Muscle layer of colon (tissue), 2 donors: Measurements from ENCODE around the gene NRG2.

Experiments
- H3K27ac ChIP-seq: one replicate; pipeline ENCODE4 v1.7.0; 2013; ENCODE audit warnings: low read depth, mild to moderate bottlenecking, low read length, moderate library complexity
- H3K27me3 ChIP-seq, 2 donors: one replicate each; pipeline ENCODE4 v1.7.0; 2013; ENCODE audit warnings: low read length in 2 of 2, mild to moderate bottlenecking in 2 of 2; ENCODE audit not compliant: insufficient read depth in 2 of 2, control insufficient read depth in 1 of 2
- H3K36me3 ChIP-seq: one replicate; pipeline ENCODE4 v1.7.0; 2013; ENCODE audit warnings: mild to moderate bottlenecking, low read length; ENCODE audit not compliant: insufficient read depth
- H3K4me1 ChIP-seq: one replicate; pipeline ENCODE4 v1.7.0; 2013; ENCODE audit warnings: mild to moderate bottlenecking, low read length; ENCODE audit not compliant: insufficient read depth
- H3K4me3 ChIP-seq, 2 donors: one replicate each; pipeline ENCODE4 v1.7.0; 2013; ENCODE audit warnings: low read length in 2 of 2, low read depth in 1 of 2, mild to moderate bottlenecking in 1 of 2, moderate library complexity in 1 of 2
- H3K9ac ChIP-seq: one replicate; pipeline ENCODE4 v1.7.0; 2013; ENCODE audit warnings: low read length
- H3K9me3 ChIP-seq: one replicate; pipeline ENCODE4 v1.7.0; 2013; ENCODE audit warnings: mild to moderate bottlenecking, low read length
- donor health status: abdominal sarcoma.
- donor health status: Adenocarcinoma of cecum.

Gene NRG2

GRCh38 chr5:139825690-139826089, 217.4 kb downstream of the NRG2 start:
- Histone ChIP-seq H3K27ac (no peak overlapping the region), H3K4me3 (no peak overlapping the region), H3K9me3 (no peaks in the 10 kb centered on the region), H3K36me3 (no peaks in the 10 kb centered on the region), H3K27me3 (no peaks in the 10 kb centered on the region), H3K4me1 (no peaks in the 10 kb centered on the region), H3K9ac (no peak overlapping the region)

GRCh38 chr5:139823757-139824355, 219.2 kb downstream of the NRG2 start:
- Histone ChIP-seq H3K27me3 (no peaks in the 10 kb centered on the region), H3K9me3 (no peaks in the 10 kb centered on the region), H3K27ac (no peak overlapping the region), H3K4me1 (no peaks in the 10 kb centered on the region), H3K4me3 (no peak overlapping the region), H3K9ac (no peak overlapping the region), H3K36me3 (no peaks in the 10 kb centered on the region)

- H3K9ac ChIP-seq = no peak overlapping the region
- H3K27me3 ChIP-seq = no peaks in the 10 kb centered on the region
- no peaks in the 10 kb centered on the region for H3K9me3 ChIP-seq
- H3K36me3 ChIP-seq = no peaks in the 10 kb centered on the region
- no peak overlapping the region for H3K4me3 ChIP-seq
- H3K27ac ChIP-seq = no peak overlapping the region
- H3K4me1 ChIP-seq = no peaks in the 10 kb centered on the region
Measured at GRCh38 chr5:139822553-139823425, 220.3 kb downstream of the NRG2 start.

- H3K4me1 ChIP-seq = no peaks in the 10 kb centered on the region
- no peak overlapping the region for H3K4me3 ChIP-seq
- no peak overlapping the region for H3K27ac ChIP-seq
- no peak overlapping the region for H3K9ac ChIP-seq
- H3K36me3 ChIP-seq = no peaks in the 10 kb centered on the region
- H3K27me3 ChIP-seq = no peaks in the 10 kb centered on the region
- no peaks in the 10 kb centered on the region for H3K9me3 ChIP-seq
Measured at GRCh38 chr5:139821806-139822552, 221.1 kb downstream of the NRG2 start.

- Histone ChIP-seq H3K27me3 (no peaks in the 10 kb centered on the region), H3K9me3 (no peaks in the 10 kb centered on the region), H3K27ac (no peak overlapping the region), H3K36me3 (no peaks in the 10 kb centered on the region), H3K4me3 (no peak overlapping the region), H3K4me1 (no peaks in the 10 kb centered on the region), H3K9ac (no peak overlapping the region)
Measured at GRCh38 chr5:139820606-139821005, 222.5 kb downstream of the NRG2 start.

- Histone ChIP-seq H3K9ac (no peak overlapping the region), H3K4me1 (no peaks in the 10 kb centered on the region), H3K9me3 (no peaks in the 10 kb centered on the region), H3K4me3 (no peak overlapping the region), H3K27ac (no peak overlapping the region), H3K36me3 (no peaks in the 10 kb centered on the region), H3K27me3 (no peaks in the 10 kb centered on the region)
Measured at GRCh38 chr5:139820130-139820529, 223.0 kb downstream of the NRG2 start.

GRCh38 chr5:139817970-139818369, 225.1 kb downstream of the NRG2 start:
- no peak overlapping the region for H3K27ac ChIP-seq
- H3K9ac ChIP-seq = no peak overlapping the region
- no peaks in the 10 kb centered on the region for H3K4me1 ChIP-seq
- no peaks in the 10 kb centered on the region for H3K9me3 ChIP-seq
- no peaks in the 10 kb centered on the region for H3K36me3 ChIP-seq
- H3K4me3 ChIP-seq = no peak overlapping the region
- no peaks in the 10 kb centered on the region for H3K27me3 ChIP-seq

- Histone ChIP-seq H3K27ac (no peak overlapping the region), H3K4me1 (no peaks in the 10 kb centered on the region), H3K9ac (no peak overlapping the region), H3K36me3 (no peaks in the 10 kb centered on the region), H3K27me3 (no peaks in the 10 kb centered on the region), H3K4me3 (no peak overlapping the region), H3K9me3 (no peaks in the 10 kb centered on the region)
Measured at GRCh38 chr5:139817362-139817761, 225.7 kb downstream of the NRG2 start.

GRCh38 chr5:139816566-139816965, 226.5 kb downstream of the NRG2 start:
- no peaks in the 10 kb centered on the region for H3K4me1 ChIP-seq
- H3K4me3 ChIP-seq = no peak overlapping the region
- no peak overlapping the region for H3K9ac ChIP-seq
- H3K9me3 ChIP-seq = no peaks in the 10 kb centered on the region
- H3K27ac ChIP-seq = no peak overlapping the region
- no peaks in the 10 kb centered on the region for H3K27me3 ChIP-seq
- H3K36me3 ChIP-seq = no peaks in the 10 kb centered on the region

- Histone ChIP-seq H3K9ac (no peak overlapping the region), H3K9me3 (no peaks in the 10 kb centered on the region), H3K4me3 (no peak overlapping the region), H3K27ac (no peak overlapping the region), H3K27me3 (no peaks in the 10 kb centered on the region), H3K36me3 (no peaks in the 10 kb centered on the region), H3K4me1 (no peaks in the 10 kb centered on the region)
Measured at GRCh38 chr5:139814704-139815280, 228.3 kb downstream of the NRG2 start.

- Histone ChIP-seq H3K9me3 (no peaks in the 10 kb centered on the region), H3K27me3 (peaks cover 0 to 3% of the 10 kb centered on the region in 2 donors), H3K36me3 (no peaks in the 10 kb centered on the region), H3K27ac (no peak overlapping the region), H3K4me3 (no peak overlapping the region), H3K9ac (no peak overlapping the region), H3K4me1 (no peaks in the 10 kb centered on the region)
Measured at GRCh38 chr5:139814191-139814601, 228.9 kb downstream of the NRG2 start.
